Hematopoietic multipotent progenitor cell (in vitro differentiated cells): Measurements from ENCODE around the gene PBX1. TPM values are rescaled to one million over a fixed set of nuclear protein-coding genes. Genes with fewer than 3 reads are reported as not detected.
A peak's percentile ranks its signal among the peaks of the same experiment; 100 is the strongest.

Experiments
- DNase-seq, 3 donors: peaks; one replicate each; pipeline ENCODE4 v3.0.0-alpha.2; 2011 to 2015; ENCODE audit warnings: low read depth in 2 of 3, low spot score in 2 of 3
- total RNA-seq: library from RNA; depleted of rRNA; stranded (reverse); fragments of >200 nt; gene quantifications from one replicate; pipeline ENCODE4 v1.2.3, GENCODE V29; 2012

The PBX1 gene
- total RNA-seq, 1 donor = 26.9 TPM

- no peak for DNase-seq
Observed at GRCh38 chr1:164688791-164689190, 129.8 kb downstream of the PBX1 start.

DNA sequence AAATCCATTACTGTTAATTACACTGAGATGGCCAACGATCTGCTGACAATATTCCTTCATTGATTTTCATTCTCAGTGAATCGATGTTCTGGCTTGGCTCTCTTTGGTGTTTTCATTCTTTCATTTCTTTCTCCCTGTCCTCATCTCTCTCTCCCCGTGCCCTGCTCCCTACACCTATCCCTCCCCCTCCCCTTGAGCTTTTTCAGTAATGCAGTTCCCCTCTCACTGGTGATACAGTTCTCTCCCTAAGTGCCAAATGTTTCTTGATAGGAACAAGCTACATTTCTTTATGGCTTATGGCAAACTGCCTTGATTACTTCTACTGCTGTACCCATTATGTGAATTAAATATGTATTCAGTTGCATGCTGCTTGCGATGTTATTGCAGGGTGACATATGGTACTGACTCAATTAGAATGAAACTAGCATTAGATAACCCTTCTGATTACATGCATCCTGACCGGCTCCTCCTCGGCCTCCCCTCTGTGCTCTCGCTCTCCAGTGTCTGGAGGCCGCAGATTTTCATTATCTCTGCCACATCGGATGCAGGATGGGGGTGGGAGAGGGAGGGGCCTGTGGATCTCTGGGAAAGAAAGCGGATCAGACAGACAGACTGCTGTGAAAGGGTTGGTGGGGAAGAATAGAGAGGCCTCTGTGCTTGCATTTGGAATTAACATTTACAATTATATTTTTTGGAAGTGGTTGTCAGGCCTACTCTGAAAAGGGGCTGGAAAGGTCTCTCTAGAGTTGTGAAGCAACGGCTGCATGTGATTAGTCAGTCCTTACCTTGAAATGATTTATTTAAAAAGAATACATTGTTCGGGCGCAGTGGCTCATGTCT lies 130.9 kb downstream of the PBX1 start:
- no peak for DNase-seq

DNA sequence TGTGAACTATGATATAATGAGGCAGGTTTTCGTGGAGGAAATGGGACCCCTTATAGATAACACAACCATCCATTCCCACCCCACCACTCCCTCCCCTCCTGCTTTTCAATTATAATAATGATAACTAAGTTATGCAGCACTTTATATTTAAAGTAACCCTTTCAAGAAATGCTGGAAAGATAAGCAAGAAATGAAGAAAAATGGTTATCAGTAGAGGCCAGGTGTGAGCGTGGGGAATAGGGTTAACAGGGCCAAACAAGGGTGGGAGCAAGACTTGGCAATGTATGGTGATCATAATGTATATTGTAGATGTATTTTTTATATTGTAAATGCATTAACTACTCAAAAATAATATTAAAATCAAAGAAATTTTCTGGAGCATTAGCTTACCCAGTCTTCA lies 133.4 kb downstream of the PBX1 start:
- no peak for DNase-seq

DNA sequence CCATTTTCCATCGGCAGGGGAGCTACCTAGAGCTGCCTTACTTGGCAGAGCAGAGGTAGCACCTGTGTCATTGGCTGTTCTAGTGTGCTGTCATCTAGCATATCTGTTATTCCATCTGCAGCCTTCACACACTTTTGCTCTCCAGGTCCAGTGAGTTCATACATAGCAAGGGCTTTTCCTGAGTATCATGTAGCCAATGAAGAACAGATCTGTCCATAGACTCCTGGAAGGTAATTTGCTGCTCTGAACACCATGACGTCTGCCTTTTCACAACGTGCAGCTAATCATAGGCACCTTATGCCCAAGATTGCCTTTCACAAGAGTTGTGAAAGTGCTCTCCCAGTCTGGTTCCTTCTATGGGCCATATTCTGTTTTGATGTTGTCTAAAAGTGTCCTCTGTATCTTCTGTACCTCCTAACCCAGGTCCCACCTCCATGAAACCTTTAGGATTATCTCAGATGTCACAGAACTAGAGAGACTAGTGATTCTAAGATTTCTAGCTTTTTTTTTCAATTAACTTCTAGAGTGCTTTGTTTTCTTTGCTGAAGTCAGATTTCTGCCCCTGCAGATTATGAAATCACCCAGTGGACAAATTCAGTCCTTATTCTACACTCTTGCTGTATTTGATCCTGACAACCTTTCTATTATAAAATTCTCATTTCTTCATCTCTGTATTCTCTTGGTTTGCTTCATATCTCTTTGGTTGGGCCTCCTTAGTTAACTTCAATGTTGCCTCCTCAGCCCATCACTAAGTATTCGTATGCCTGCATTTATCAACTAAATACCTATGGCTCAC lies 134.8 kb downstream of the PBX1 start:
- no peak for DNase-seq

DNA sequence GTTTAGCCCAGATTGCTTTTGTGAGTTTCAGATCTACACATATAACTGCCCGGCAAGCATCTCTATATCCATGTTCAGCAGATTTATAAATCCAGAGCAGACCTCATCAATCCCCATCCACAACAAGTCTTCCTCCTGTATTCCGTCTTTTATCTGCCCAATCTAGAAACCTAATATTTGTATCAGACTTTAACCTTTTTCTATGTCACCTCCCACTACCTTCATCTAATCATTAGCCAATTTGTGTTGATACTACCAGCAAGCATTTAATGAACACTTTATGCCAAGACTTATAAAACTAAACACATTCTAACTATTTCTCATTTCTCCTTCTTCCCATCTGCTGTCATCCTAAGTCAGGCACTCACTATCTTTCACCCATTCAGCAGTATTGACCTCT lies 135.5 kb downstream of the PBX1 start:
- no peak for DNase-seq

- no peak for DNase-seq
Observed at GRCh38 chr1:164695956-164696665, 137.1 kb downstream of the PBX1 start.

- no peak for DNase-seq
Observed at GRCh38 chr1:164699815-164700491, 141.0 kb downstream of the PBX1 start.

GRCh38 chr1:164700683-164701082 lies 141.7 kb downstream of the PBX1 start:
- no peak for DNase-seq

DNA sequence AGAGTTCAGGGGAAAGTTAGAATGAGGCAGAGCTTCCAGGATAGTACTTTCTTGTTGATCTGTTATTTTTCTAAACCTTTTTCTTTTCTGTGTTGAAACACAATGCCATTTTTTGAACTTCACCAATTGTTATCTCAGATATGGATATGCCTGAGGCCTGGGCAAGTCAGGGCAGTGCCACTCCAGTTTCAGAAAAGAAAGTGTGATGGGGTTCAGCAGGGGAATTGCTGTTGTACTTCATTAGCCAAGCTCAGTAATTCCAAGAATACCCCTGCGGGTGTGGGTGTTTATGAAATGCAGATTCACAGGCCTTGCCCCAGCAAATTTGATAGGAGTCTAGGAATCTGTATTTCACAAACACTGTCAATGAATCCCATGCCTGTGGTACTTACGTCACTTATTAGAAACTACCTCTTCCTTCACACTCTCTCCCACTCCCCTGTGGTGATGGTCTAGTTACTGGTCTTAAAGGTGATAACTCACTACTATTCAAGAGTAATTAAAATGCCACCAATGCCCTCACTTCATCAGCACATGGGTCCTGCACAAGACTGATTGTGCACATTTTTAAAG lies 142.3 kb downstream of the PBX1 start:
- DNase-seq = no peak

- no peak for DNase-seq
Observed at GRCh38 chr1:164702216-164702615, 143.2 kb downstream of the PBX1 start.

DNA sequence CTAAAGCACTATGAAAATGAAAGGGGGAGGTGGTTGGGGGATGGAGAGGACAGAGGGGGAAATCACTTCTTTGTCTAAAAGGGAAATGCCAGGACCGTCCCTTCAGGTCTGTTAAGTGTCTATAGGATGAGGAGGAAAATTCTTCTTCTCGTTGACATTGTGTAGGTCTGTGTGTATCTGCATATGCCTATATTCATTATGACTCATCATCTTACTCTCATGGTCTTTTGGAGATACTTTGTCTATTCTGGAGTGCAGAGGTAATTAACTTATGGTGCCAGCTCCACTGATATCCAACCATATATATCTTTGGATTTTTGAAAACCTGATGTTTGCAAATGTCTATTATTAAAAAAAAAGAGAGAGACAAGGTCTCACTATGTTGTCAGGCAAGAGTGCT lies 143.7 kb downstream of the PBX1 start:
- DNase-seq = no peak

DNA sequence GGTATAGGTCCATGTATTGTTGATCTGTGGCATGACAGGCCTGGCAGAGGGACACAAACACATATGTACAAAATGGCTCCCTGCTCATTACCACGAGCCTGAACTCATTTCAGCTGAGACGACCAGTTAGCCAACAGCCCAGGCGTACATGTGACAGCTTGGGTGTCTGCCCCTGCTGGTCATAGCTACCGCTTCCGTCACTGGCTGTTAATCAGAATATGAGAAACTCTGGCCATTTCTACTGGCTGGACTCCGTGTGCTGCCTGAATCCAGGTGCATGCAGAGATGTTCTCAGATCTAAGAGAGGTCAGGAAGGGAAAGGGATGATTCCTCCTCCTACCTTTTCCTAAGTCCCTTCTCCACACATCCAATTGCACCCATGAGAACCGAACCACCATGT lies 144.5 kb downstream of the PBX1 start:
- DNase-seq = no peak

DNA sequence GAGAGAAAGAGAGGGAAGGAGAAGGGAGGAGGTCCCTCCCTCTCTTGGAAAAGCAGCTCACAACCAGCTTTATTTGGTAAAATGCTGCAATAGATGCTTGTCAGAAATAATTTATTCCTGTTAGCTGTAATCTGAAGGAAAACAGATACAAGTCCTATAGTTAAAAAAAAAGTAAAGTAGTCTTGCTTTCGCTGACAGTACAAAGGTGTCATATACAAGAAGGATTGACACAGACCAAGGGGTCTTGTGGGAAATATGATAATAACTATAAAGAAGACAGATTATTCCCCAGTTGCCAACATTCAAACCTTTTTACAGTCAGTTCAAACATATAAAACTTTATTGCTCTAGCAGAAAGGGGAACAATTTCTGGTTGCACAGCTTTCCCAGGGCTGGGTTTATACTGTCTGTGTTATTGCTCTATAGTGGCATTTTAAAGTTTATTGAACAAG lies 145.0 kb downstream of the PBX1 start:
- no peak for DNase-seq

GRCh38 chr1:164704954-164705353 lies 146.0 kb downstream of the PBX1 start:
- DNase-seq = peak in 1 of 3 donors; percentile 26

DNA sequence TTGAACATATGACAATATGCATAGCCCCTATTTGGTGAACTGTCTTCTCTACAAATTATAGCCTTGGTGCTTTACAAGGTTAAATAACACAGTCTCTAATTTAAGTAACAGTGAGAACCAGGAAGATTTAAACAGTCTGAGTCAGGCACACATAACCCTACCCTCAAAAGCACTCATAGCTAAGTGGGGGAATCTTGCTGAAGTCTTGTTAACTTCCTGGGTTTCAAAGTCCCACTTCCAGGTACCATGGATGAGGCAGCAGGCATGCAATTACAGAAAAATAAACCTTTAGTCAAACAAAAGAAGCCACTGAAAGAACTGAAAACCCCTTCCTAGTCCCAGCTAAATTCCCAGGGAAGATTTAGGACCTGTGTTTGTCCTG lies 147.6 kb downstream of the PBX1 start:
- DNase-seq = no peak

- DNase-seq = no peak
Observed at GRCh38 chr1:164707868-164708331, 148.9 kb downstream of the PBX1 start.

DNA sequence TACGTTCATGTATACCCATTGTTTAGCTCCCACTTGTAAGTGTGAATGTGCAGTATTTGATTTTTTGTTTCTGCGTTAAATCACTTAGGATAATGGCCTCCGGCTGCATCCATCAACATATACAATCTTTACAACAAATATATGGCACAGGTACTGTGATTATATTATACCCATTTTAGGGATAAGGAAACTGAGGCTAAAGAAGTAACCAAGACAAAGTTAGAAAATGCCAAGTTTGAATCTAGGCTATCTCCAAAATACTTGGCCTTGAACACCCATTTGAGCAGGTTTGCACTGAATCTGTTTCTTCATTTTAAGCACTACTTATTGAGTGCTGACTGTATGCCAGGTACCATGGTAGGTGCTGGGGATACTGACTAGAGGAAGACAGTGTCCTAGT lies 149.6 kb downstream of the PBX1 start:
- no peak for DNase-seq

GRCh38 chr1:164709126-164709525 lies 150.1 kb downstream of the PBX1 start:
- no peak for DNase-seq

DNA sequence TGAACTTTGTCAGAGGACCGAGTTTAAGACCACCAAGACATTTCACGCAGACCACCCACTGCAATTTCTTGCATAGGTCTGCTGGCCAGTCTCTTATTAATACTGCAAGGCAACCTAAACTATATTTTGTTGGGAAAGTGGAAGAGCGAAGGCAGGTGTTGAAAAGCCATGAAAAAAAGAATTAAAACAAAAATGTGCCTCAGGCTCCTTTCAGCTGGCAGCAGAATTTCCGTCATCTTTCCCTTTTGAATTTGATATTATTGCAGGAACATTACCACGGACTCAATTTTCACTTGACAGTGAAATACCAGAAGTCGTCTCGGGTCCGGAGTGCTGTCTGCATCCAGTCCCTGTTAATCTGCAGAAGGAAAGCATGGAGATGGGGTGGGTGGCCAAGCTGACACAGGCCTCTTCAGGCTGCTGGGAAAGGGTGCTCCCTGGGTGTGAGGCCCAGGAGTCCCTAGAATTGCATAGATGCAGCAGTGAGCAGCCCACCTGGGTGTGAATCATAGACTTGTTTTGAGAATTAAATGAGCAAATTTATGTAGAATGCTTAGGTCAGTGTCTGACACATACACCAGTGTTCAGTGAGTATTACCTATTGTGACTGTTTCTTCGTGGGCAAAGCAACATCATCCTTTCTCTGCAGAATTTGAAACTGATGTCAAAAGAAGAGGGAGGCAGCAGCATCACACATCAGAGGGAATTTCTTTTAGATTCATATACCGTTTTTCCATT lies 150.7 kb downstream of the PBX1 start:
- DNase-seq = no peak
